CD14-positive monocyte (primary cell): ENCODE data around the gene DEFB110. TPM values are rescaled to one million over a fixed set of nuclear protein-coding genes. Genes with fewer than 3 reads are reported as not detected.

Experiments
- DNase-seq, 3 donors: peaks; one replicate each; pipeline ENCODE4 v3.0.0-alpha.2; 2011 to 2022
- H2AFZ ChIP-seq: 2 replicates; pipeline ENCODE4 v1.6.0; 2012; ENCODE audit warnings: mild to moderate bottlenecking, low read depth, low read length, inconsistent platforms; ENCODE audit not compliant: insufficient read depth, poor library complexity, severe bottlenecking
- H3K27ac ChIP-seq, 2 donors: 1 replicate in 1 of 2; 2 replicates in 1 of 2; pipeline ENCODE4 v1.5.1; 2012 to 2013; ENCODE audit warnings: low read length in 2 of 2, control low read depth in 1 of 2, inconsistent platforms in 1 of 2, low read depth in 1 of 2, mild to moderate bottlenecking in 1 of 2
- H3K27me3 ChIP-seq, 2 donors: one replicate each; pipeline versions ENCODE4 v1.6.0 to v1.6.1; 2011 to 2013; ENCODE audit warnings: low read length in 2 of 2; ENCODE audit not compliant: control insufficient read depth in 2 of 2, insufficient read depth in 2 of 2
- H3K36me3 ChIP-seq, 2 donors: replicated peaks in 1 of 2; 1 replicate in 1 of 2; 2 replicates in 1 of 2; pipeline versions ENCODE4 v1.5.1 to v1.6.1; 2012 to 2013; ENCODE audit warnings: low read length in 2 of 2, control low read depth in 1 of 2, inconsistent platforms in 1 of 2, mild to moderate bottlenecking in 1 of 2; ENCODE audit not compliant: insufficient read depth in 2 of 2, control insufficient read depth in 1 of 2
- H3K4me1 ChIP-seq, 2 donors: 1 replicate in 1 of 2; 2 replicates in 1 of 2; pipeline versions ENCODE4 v1.5.1 to v1.6.1; 2012 to 2013; ENCODE audit warnings: low read length in 2 of 2, control low read depth in 1 of 2, inconsistent platforms in 1 of 2, mild to moderate bottlenecking in 1 of 2, moderate library complexity in 1 of 2; ENCODE audit not compliant: insufficient read depth in 2 of 2, control insufficient read depth in 1 of 2
- H3K4me2 ChIP-seq: replicated peaks from 2 replicates; pipeline ENCODE3; 2012; ENCODE audit warnings: low read length, moderate library complexity, mild to moderate bottlenecking; ENCODE audit not compliant: poor library complexity, severe bottlenecking; ENCODE audit errors: extremely low read depth
- H3K4me3 ChIP-seq, 3 experiments: fragments of 200-600 bp in 1 of 3; sonication (generic) in 1 of 3; replicated peaks in 1 of 3; 1 replicate in 2 of 3; 2 replicates in 1 of 3; pipeline ENCODE4 v1.5.1; 2011 to 2013; ENCODE audit warnings: low read length in 3 of 3, mild to moderate bottlenecking in 3 of 3, control low read depth in 2 of 3, low read depth in 2 of 3, inconsistent platforms in 1 of 3, moderate library complexity in 1 of 3
- H3K79me2 ChIP-seq: 2 replicates; pipeline ENCODE4 v1.6.0; 2012; ENCODE audit warnings: mild to moderate bottlenecking, control low read depth, inconsistent platforms, low read length, moderate library complexity; ENCODE audit not compliant: insufficient read depth
- H3K9ac ChIP-seq: 2 replicates; pipeline ENCODE4 v1.6.0; 2017; ENCODE audit warnings: low read length, mild to moderate bottlenecking; ENCODE audit not compliant: insufficient read depth, poor library complexity, severe bottlenecking
- H3K9me3 ChIP-seq, 2 donors: replicated peaks in 1 of 2; 1 replicate in 1 of 2; 2 replicates in 1 of 2; pipeline versions ENCODE4 v1.5.1 to v1.6.1; 2012 to 2013; ENCODE audit warnings: low read length in 2 of 2, control low read depth in 1 of 2; ENCODE audit not compliant: control insufficient read depth in 1 of 2, insufficient read depth in 1 of 2
- H4K20me1 ChIP-seq: 2 replicates; pipeline ENCODE4 v1.6.0; 2012; ENCODE audit warnings: mild to moderate bottlenecking, low read length, control low read depth, moderate library complexity; ENCODE audit not compliant: insufficient read depth
- H3K27ac Mint-ChIP-seq, 7 donors: one replicate each; pipeline ENCODE4 v1.8.0; 2020; ENCODE audit warnings: mild to moderate bottlenecking in 7 of 7, mixed read lengths in 7 of 7, moderate library complexity in 6 of 7, inconsistent platforms in 2 of 7
- H3K27me3 Mint-ChIP-seq, 3 donors: one replicate each; pipeline ENCODE4 v1.8.0; 2021 to 2022; ENCODE audit warnings: low read depth in 3 of 3, mild to moderate bottlenecking in 3 of 3, mixed read lengths in 3 of 3, moderate library complexity in 3 of 3, inconsistent platforms in 1 of 3
- H3K36me3 Mint-ChIP-seq, 2 donors: one replicate each; pipeline ENCODE4 v1.8.0; 2020; ENCODE audit warnings: mixed read lengths in 2 of 2, inconsistent platforms in 1 of 2, mild to moderate bottlenecking in 1 of 2
- H3K4me1 Mint-ChIP-seq: one replicate; pipeline ENCODE4 v1.8.0; 2020; ENCODE audit warnings: mild to moderate bottlenecking, mixed read lengths
- H3K4me3 Mint-ChIP-seq, 2 donors: one replicate each; pipeline ENCODE4 v1.8.0; 2020; ENCODE audit warnings: mild to moderate bottlenecking in 2 of 2, mixed read lengths in 2 of 2, moderate library complexity in 1 of 2
- H3K9me3 Mint-ChIP-seq, 7 donors: one replicate each; pipeline ENCODE4 v1.8.0; 2020 to 2022; ENCODE audit warnings: mixed read lengths in 7 of 7, mild to moderate bottlenecking in 6 of 7, moderate library complexity in 6 of 7, inconsistent platforms in 2 of 7
- WGBS: methylation state at CpG from one replicate; pipeline ENCODE4 v1.1.5; 2013; ENCODE audit warnings: missing lambda C conversion rate; ENCODE audit not compliant: insufficient coverage; 5-methylcytosine and 5-hydroxymethylcytosine counted together
- intact Hi-C, 2 donors: fragments of 100-400 bp; cut with micrococcal nuclease; formaldehyde crosslinking; loops; one replicate each; pipeline versions ENCODE4 v1.15.0 to v1.15.1; 2023
- polyA plus RNA-seq, 3 donors: library from polyadenylated mRNA; depleted of rRNA in 1 of 3; unstranded in 2 of 3; stranded (reverse) in 1 of 3; fragments of 300-500 nt in 2 of 3; fragments of >200 nt in 1 of 3; fragmentation: Illumina TruSeq in 2 of 3; gene quantifications; 1 replicate in 2 of 3; 2 replicates in 1 of 3; pipeline ENCODE4 v1.2.3, GENCODE V29; 2012 to 2021
- TF ChIP-seq, protein P1 (sequence below): fragments of 200-600 bp; IDR thresholded peaks from one replicate; pipeline ENCODE4 v1.8.0; 2022; ENCODE audit warnings: antibody characterized with exemption, mild to moderate bottlenecking

The DEFB110 gene
- polyA plus RNA-seq, 3 donors: not detected

DNA sequence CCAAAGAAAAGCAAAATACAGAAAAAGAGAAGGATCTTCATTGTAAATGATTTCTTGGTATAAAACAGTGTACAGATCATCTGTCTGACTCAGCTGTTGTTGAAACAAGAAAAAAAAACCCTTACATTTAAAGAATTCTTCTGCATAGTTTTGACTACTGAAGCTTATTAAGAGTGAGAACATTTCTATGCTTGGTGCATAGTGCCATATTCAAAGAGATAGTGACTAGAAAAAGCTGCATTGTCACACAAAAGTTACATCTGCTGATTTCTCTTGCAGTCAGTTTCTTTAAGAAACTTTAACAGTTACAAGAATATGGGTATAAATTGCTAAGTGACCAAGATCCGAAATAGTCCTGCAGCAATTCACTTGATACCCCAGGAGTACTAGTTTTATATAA, 28.0 kb upstream of the DEFB110 start, which contains the start of gene DEFB112:
DEFB112 (minus strand) TSS at position 101 of the 400 bp plus-strand sequence; CDS start at position 41, 60 bp downstream.
- WGBS: no CpG with 5 or more reads among the region's 1 CpG
- no peaks in the 10 kb centered on the region for H3K27me3 Mint-ChIP-seq
- no peaks in the 10 kb centered on the region for H3K4me1 Mint-ChIP-seq
- Histone ChIP-seq H3K9me3 (no peaks in the 10 kb centered on the region), H4K20me1 (no peaks in the 10 kb centered on the region), H2AFZ (no peak within 1 kb of the TSS), H3K4me2 (no peak within 1 kb of the TSS), H3K27me3 (no peaks in the 10 kb centered on the region), H3K9ac (no peak within 1 kb of the TSS), H3K4me1 (no peaks in the 10 kb centered on the region), H3K79me2 (no peaks in the 10 kb centered on the region), H3K27ac (no peak within 1 kb of the TSS), H3K36me3 (no peaks in the 10 kb centered on the region), H3K4me3 (no peak within 1 kb of the TSS)
- TF ChIP-seq, protein P1, sequence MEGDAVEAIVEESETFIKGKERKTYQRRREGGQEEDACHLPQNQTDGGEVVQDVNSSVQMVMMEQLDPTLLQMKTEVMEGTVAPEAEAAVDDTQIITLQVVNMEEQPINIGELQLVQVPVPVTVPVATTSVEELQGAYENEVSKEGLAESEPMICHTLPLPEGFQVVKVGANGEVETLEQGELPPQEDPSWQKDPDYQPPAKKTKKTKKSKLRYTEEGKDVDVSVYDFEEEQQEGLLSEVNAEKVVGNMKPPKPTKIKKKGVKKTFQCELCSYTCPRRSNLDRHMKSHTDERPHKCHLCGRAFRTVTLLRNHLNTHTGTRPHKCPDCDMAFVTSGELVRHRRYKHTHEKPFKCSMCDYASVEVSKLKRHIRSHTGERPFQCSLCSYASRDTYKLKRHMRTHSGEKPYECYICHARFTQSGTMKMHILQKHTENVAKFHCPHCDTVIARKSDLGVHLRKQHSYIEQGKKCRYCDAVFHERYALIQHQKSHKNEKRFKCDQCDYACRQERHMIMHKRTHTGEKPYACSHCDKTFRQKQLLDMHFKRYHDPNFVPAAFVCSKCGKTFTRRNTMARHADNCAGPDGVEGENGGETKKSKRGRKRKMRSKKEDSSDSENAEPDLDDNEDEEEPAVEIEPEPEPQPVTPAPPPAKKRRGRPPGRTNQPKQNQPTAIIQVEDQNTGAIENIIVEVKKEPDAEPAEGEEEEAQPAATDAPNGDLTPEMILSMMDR: no peak
- no peak for DNase-seq
- no peaks in the 10 kb centered on the region for H3K36me3 Mint-ChIP-seq
- no peak within 1 kb of the TSS for H3K27ac Mint-ChIP-seq
- H3K9me3 Mint-ChIP-seq: peaks cover 0 to 3% (median 0%) of the 10 kb centered on the region in 7 donors
- H3K4me3 Mint-ChIP-seq: no peak within 1 kb of the TSS
- intact Hi-C loops: no loop called here

DNA sequence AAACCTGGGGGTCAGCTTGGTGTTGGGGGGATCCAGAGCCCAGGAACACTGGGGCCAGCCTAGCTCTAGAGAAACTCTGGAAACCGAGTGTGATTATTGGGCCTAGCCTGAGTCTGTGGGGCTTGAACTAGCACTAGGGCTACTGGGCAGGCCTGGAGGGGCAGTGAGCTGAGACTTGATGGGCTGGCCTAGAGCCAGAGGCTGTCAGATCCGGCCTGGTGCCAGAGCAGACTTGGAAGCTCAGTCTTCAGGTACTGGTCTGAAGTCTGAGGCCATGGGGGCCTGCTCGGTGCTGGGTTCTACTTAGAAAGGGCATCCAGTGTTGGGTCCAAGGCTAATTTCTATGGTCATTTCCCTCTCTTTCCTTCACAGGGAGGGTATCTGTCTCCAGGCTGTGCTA, 25.2 kb upstream of the DEFB110 start:
- Histone ChIP-seq H3K79me2 (no peaks in the 10 kb centered on the region), H3K9ac (no peak overlapping the region), H3K9me3 (no peaks in the 10 kb centered on the region), H3K4me2 (no peak overlapping the region), H3K27me3 (no peaks in the 10 kb centered on the region), H3K27ac (no peak overlapping the region), H2AFZ (no peak overlapping the region), H3K36me3 (no peaks in the 10 kb centered on the region), H4K20me1 (no peaks in the 10 kb centered on the region), H3K4me3 (no peak overlapping the region), H3K4me1 (no peaks in the 10 kb centered on the region)
- TF ChIP-seq, protein P1: no peak
- Mint-ChIP-seq H3K4me3 (no peak overlapping the region), H3K27ac (no peak overlapping the region), H3K9me3 (peaks cover 0 to 3% (median 0%) of the 10 kb centered on the region in 7 donors), H3K4me1 (no peaks in the 10 kb centered on the region), H3K27me3 (no peaks in the 10 kb centered on the region), H3K36me3 (no peaks in the 10 kb centered on the region)
- intact Hi-C loops: no loop called here
- DNase-seq: no peak
- 100% methylated on average over 2 of the region's 3 CpGs for WGBS
